ENCODE measurements around the gene RTN4R.

Gene RTN4R

DNA sequence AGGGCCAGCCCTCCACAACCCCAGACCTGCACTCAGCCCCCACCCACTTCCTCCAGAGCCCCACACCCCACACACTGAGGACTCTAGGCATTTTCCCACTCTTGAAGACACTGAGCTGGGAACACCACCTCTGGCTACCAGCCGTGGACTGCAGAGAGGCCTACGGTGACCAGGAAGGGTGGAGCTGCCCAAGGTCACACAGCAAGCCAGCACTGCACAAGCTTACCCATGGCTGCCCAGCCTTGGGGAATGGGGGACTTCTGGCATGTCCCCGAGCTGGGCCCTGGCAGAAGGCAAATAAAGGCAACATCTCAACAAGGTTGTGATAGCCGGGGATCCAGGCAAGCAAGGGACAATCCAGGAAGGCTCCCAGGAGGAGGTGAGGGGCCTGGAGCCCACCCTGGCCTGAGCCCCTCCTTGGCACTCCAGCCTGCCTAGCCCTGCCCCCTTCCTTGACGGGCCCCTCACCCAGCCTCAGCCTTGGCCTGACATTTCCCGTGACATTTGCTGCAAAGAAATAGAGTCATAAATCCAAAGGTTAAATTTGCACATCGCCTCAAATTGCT lies 5.5 kb downstream of the RTN4R start:
- DNase-seq, result no peak
- in situ Hi-C loops (cut with MboI; ENCODE audit: low pct_unique_long_range_greater_than_20kb, low sequenced_read_pairs), result no loop called here

DNA sequence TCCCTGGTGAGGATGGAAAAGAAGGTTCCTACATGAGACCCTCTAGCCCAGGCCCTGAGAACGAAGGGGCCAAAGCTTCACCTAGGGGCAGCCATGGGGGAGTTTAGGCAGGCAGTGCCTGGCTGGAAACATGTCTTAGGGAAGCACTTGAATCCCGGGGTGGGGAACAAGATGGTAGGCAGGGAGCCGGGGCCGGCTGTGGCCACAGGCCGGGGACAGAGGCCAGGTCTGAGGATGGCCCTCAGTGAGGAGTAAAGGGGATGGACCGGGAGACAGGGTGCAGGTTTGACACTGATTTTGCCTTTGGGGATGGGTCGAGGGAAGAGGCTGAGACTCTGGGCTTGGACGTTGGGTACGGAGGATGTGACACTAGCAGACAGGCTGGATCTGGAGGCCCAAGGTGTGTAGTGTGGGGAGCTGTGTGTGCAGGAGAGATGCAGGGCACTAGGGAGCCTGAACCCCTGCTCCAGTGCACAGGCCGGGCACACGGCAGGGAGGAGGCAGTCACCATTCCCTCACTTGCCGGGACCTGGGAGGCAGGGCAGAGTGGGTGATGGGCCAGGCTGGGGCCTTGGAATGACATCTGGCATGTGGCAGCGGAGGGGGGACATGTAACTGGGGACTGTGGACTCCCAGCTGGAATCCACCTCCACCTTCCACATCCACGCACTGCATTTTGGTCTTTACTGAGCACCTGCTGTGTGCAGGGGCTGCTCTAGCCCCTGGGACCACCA lies 6.1 kb downstream of the RTN4R start:
- no peak for DNase-seq

DNA sequence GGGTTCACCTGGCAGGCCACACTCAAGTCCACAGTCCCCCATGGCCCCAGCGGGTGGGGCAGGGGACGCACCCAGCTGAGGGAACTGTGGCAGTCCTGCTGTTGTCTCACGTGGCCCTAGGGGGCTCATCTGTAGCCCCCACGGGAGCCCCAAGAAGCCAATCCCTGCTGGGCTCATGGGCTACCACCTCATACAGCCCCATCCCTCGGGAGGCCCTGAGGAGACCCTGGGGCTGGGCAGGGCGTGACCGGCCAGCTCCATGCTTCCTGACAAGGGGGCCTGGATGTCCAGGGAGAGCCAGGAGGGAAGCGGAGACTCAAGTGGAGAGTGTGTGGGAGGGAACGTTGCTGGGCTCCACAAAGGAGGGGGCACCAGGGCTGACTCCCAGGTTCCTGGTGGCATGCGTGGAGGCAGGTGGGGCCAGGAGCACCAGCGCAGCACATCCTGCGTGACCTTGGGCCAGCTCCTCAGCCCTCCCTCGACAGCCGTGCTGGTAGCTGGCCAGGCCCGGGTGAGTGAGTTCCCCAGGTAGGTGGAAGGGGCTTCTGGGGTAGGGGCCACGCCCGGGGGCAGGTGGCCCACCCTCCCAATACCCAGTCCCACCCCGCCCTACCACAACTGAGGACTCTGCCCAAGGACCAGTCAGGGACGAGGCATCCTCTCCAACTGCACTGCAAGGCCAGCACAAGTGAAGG lies 7.9 kb downstream of the RTN4R start:
- DNase-seq, result no peak
- in situ Hi-C loops (cut with MboI; ENCODE audit: low pct_unique_long_range_greater_than_20kb, low sequenced_read_pairs), result no loop called here

More for the DNA sequence above, 6.1 kb downstream of the RTN4R start:
- in situ Hi-C loops (cut with MboI; ENCODE audit: low pct_unique_long_range_greater_than_20kb, low sequenced_read_pairs), result no loop called here

DNA sequence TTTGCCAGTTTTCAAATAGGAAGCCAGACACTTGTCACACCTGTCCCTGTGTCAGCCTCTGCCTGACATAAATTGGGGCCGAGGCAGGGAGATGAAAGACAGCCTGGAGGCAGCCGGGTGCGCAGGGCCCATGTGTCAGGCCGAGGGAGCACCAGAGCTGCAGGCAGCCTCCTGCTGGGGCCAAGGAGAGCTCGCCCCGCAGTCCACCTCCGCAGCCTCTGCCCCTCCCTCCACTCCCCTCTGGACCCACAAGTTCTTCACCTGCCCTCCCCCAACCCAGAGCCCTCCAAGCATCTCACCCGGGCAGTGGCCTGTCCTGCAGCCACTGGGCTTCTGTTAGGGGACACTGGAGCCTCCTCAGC lies 8.8 kb downstream of the RTN4R start:
- in situ Hi-C loops (cut with MboI; ENCODE audit: low pct_unique_long_range_greater_than_20kb, low sequenced_read_pairs), result no loop called here
- DNase-seq, result no peak

DNA sequence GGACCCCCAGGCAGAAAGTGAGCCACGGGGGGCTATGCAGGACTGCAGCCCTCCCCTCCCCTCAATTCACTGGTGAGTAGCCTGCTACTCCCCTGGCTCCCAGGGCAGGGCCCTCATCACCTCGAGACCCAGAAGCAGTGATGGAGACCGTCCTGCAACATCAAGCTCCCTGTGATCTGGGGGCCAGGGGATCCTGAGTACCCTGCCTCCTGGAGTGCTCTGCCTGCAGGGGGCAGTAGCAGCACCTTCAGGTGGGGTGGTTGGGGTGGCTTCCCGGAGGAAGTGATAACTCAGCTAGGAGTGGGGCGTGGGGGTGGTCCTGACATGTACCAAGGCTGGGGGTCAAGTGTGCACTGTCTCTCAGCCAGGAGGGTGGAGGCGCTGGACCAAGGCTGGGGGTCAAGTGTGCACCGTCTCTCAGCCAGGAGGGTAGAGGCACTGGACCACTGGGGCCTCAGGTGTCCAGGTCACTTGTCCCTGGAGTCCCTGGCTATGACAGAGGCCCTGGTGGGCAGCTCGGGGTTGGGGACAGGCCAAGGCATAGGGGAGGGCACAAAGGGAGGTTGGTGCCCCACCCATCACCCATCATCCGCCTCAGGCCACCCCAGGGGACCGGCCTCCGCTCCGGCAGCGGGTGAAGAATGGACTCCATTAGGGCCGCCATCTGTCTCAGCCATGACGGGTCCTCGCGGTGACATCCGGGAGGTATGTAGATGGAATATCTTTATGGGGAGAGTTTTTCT lies 9.4 kb downstream of the RTN4R start:
- DNase-seq, result no peak
- in situ Hi-C loops (cut with MboI; ENCODE audit: low pct_unique_long_range_greater_than_20kb, low sequenced_read_pairs), result no loop called here

DNA sequence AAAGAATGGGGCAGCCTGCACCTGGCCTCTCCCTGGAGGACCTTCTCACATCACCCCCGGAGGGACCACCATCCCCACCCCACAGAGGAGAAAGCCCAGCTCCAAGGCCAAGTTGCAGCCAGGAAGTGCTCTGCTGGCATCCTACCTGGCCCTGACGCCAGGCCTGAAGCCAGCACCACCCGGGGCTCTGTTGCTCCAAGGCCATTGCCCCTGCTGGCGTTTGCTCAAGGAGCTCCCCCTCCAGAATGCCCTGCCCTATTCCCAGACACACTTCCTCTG lies 10.2 kb downstream of the RTN4R start:
- in situ Hi-C loops (cut with MboI; ENCODE audit: low pct_unique_long_range_greater_than_20kb, low sequenced_read_pairs), result no loop called here
- no peak for DNase-seq

DNA sequence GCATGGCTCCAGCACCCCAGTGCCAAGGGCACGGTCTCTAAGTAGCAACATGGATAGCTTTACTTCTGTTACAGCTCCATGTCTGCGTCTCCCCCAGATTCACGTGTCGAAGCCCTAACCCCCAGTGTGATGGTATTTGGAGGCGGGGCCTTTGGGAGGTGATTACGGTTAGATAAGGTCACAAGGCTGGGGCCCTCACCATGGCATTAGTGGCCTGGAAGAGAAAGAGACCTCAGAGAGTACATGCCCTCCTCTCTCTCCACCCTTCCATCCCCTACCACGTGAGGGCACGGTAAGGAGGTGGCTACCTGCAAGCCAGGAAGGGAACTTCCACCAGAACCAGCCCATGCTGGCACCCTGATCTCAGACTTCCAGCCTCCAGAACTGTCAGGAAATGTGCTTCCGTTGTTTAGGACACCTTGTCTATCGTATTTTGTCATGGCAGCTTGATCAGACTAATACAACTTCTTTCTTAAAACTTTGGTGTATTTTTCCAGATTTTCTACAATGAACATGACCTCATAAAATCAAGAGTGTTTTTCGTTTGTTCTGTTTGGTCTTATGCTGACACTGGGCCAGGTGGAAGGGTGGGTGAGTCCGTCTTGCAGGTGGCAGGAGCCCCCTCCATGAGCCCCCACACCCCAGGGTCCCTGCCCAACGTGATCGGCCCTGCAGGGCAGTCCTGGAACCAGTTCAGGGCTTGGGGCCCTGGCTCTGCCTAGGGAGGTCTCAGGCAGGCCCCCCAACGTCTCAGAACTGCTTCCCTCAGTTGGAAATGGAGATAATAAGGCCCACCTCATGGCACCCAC lies 10.7 kb downstream of the RTN4R start:
- in situ Hi-C loops (cut with MboI; ENCODE audit: low pct_unique_long_range_greater_than_20kb, low sequenced_read_pairs), result no loop called here
- DNase-seq, result no peak

DNA sequence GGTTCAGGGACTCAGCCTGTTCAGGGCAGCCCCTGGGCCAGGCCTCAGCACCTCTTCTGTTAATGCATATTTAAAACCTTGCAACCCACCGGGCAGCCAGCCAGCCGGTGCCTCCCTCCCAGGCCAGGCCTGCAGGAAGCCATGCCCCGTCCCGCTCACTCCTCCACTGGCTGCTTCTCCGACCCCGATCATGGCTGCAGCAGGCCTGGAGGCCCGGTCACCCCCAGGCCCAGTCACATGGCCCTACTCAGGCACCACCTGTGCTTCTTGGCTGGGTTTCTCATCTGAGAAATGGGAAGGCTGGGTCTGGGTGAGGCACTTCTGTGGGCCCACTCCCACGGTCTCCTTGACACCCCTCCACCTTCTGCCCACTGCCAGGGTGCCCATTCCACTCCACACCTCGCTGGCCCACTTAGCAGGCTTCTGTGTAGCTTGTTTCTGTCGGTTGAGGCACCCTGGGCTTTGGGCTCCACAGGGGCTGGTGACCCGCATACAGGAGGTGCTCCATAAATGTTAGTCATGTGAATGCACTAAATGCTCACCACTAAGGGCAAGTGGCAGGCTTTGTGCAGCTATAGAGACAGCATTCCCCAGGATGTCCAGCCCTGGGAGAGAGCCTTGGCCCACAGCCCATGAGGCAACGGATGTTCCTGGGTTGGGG lies 11.4 kb downstream of the RTN4R start:
- in situ Hi-C loops (cut with MboI; ENCODE audit: low pct_unique_long_range_greater_than_20kb, low sequenced_read_pairs), result no loop called here

DNA sequence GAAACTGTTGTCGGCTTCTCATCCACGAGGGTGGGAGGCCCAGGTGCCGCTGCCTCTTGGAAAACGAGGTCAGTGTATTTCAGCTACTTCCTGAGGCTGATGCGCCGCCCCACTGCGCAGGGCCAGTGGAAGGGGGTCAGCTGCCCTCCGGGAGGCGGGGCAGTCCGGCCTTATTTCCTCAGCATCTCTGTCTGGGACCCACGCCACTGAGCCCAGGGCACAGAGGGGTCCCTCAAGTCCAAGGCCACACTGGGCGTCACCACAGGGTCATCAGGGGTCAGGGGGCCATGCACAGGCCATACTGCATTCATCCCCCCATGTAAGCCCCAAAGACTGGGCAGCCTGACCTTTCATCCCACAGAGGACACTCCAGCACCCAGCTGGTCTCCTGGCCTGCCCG lies 12.1 kb downstream of the RTN4R start:
- in situ Hi-C loops (cut with MboI; ENCODE audit: low pct_unique_long_range_greater_than_20kb, low sequenced_read_pairs), result no loop called here
- DNase-seq, result no peak

More for the DNA sequence above, 11.4 kb downstream of the RTN4R start:
- DNase-seq, result no peak

DNA sequence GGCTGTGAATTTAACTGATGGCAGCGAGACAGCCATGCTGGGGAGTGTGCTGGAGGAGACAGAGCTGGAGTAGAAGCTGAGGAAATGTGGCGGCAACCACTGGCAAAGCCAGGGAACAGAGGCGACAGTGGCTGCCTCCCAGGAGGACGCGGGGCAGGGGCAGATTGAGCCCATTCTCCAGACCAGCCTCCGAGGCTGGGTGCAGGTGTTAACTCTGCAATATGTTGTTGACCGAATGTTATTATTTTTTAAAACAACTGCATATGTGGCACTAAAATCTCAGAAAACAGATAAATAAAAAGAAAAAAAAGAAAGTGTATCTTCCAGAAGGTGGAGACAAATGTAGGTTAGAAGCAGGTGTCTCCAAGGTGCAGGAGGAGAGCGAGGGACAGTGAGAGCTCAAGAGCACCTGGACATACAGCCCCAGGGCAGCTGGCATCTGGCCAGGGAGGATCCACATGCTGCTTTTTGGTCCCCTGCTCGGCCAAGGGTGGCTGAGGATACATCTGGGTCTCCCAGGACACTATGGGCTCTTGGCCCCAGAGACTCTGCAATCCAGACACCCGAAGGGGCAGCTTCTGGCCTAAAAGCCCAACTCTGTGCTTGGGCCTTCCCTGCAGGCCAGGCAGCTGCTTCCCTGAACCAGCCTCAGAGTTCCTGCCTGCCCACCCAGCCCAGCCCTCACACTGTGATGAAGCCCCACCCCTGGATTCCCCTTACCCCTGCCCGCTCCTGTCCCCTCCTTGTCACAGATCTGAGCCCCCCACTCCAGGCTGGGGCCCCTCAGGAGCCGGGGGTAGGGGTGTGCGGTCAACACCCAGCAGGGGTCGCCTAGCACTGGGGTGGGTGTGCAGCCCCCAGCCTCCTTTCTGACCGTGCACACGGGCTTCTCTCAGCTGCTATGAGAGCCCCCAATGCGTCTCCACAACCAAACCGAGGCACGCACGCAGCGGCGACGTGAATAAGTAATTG lies 12.9 kb downstream of the RTN4R start:
- in situ Hi-C loops (cut with MboI; ENCODE audit: low pct_unique_long_range_greater_than_20kb, low sequenced_read_pairs), result no loop called here
- DNase-seq, result no peak

DNA sequence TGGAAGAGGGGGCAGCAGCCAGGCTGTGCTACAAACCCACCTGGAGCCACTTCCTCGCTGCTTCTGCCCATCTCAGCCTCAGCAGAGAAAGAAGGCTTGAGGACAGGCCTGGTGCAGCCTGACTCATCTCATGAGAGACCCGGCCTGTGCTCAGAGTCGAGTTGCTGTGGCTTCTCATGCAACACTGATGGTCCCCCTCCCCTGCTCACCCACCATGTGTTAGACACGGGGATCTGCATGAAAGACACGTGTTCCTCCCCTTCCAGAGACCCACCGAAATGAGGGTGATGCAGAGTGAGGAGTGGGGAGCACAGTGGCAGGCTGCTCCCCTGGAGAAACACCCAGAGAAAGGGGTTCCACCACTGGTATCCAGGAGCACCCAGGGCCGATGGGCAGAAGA lies 15.0 kb downstream of the RTN4R start:
- in situ Hi-C loops (cut with MboI; ENCODE audit: low pct_unique_long_range_greater_than_20kb, low sequenced_read_pairs), result no loop called here
- DNase-seq, result no peak

DNA sequence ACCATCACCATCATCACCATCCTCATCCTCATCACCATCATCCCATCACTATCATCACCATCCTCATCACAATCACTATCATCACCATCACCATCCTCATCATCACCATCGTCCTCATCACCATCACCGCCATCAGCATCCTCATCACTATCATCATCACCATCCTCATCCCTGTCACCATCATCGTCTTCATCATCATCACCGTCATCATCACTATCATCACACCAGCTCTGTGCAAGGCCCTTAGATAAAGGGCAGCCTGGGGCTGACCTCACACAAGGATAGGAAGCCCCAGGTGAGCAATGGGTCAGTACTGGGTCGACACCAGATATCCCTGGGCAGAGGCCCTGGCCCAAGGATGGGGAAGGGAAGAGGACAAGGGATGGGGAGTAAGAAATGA lies 16.1 kb downstream of the RTN4R start:
- no peak for DNase-seq
- in situ Hi-C loops (cut with MboI; ENCODE audit: low pct_unique_long_range_greater_than_20kb, low sequenced_read_pairs), result no loop called here

DNA sequence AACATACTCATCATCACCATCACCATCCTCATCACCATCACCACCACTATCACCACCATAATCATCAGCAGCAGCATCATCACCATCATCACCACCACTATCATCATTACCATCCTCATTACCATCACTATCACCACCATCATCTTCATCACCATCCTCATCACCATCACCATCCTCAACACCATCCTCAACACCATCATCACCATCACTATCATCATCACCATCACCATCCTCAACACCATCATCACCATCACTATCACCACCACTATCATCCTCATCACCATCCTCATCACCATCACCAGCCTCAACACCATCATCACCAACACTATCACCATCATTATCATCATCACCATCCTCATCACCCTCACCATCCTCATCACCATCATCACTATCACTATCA lies 16.6 kb downstream of the RTN4R start:
- in situ Hi-C loops (cut with MboI; ENCODE audit: low pct_unique_long_range_greater_than_20kb, low sequenced_read_pairs), result no loop called here
- DNase-seq, result no peak

DNA sequence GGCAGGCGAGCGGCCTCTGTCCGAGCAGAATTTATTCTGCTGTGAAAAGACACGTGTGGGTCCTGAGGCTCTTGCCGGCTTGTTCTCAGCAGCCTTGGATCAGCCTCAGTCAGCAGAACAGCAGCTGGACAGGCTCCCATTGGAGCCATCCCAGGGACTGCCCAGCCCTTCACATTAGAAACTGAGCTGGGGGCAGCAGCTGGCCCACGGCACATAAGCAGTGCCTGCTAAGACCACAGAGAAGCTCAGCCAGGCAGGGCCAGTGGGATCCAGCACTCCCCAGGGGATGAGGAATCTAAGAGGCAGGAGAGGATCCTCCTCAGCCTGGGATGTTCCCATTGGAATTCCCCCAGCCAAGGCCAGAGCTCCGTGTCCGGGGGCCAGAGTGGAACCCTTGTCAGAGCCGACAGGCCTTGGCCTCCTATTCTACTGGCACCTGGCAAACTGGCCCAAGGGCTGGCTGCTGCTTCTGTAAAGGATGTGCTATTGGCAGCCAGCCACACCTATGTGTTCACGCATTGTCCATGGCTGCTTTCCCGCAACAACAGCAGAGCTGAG lies 18.2 kb downstream of the RTN4R start:
- in situ Hi-C loops (cut with MboI; ENCODE audit: low pct_unique_long_range_greater_than_20kb, low sequenced_read_pairs), result no loop called here
- DNase-seq, result no peak

DNA sequence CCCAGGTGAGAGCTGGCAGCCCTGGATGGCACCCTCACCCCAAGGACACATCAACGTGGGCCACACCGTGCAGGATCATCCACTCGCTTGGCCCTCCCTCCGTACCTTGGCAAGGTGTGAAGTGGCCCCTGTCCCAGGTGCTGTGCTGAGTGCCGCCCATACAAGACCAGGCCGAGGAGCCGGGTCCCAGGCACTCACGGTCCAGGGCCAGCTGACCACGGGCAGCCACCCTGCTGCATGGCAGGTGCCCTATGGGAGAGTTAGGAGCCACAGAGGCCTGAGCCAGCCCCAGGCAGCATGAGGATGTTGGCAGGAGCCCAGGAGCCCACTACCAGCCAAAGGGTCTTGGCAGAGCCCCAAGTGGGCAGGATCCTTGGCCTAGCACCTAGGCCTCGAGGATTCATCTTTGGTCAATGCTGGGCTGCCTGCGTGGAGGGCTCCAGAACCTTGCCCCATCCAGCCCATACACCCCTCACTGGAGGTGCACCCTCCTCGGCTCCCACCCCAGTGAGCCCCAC lies 19.6 kb downstream of the RTN4R start:
- in situ Hi-C loops (cut with MboI; ENCODE audit: low pct_unique_long_range_greater_than_20kb, low sequenced_read_pairs), result no loop called here
- no peak for DNase-seq

DNA sequence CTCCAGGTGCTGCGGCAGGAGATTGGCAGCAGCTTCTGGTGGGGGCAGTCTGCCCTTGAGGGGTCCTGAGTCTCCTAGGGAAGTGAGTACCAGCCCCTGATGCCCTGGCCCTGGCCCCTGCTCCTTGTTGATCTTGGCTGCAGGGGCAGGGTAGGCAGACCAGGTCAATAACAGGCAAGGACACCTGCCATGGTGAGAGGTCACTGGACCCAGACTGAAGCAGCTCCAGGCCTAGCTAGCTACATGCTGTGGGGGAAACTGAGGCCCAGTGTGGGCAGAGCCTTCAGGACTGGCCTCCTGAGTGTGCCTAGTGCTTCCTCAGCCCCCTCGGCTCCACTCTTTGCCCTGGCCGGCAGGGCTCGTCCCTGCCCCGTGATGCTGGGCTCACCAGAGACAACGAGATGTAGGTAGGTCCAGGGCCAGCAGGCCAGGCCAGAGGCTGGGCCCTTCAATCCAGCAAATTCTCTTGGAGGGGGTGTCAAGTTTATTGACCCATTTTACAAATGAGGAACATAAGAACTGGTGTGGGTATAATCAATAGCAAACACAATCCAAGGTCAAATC lies 20.4 kb downstream of the RTN4R start:
- in situ Hi-C loops (cut with MboI; ENCODE audit: low pct_unique_long_range_greater_than_20kb, low sequenced_read_pairs), result no loop called here
- DNase-seq, result no peak

DNA sequence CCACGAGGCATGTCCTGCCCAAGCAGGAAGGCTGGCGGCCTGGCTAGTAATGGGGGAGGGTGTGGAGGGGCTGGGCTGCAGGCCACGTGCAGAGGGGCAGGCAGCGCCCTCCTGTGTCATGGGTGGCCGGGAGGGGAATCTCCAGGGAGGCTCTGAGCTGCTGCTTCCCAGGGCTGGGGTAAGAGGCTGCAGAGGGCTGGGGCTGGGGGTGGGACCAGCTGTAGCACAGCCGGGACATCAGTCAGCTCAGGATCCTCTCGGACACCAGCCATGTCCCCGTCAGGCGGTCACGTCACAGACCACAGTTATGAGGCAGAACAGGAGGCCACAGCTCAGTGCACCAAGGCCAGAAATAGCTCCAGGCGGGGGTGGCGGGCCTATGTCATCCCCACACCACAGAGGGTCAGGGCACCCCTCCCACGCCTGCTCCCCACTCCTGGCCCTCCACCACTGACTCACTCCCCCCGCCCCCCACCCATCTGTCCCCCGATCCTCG lies 21.1 kb downstream of the RTN4R start:
- in situ Hi-C loops (cut with MboI; ENCODE audit: low pct_unique_long_range_greater_than_20kb, low sequenced_read_pairs), result no loop called here
- no peak for DNase-seq

Measured in KBM-7 (cell line).